ENCODE results near the gene EML4.

DNA sequence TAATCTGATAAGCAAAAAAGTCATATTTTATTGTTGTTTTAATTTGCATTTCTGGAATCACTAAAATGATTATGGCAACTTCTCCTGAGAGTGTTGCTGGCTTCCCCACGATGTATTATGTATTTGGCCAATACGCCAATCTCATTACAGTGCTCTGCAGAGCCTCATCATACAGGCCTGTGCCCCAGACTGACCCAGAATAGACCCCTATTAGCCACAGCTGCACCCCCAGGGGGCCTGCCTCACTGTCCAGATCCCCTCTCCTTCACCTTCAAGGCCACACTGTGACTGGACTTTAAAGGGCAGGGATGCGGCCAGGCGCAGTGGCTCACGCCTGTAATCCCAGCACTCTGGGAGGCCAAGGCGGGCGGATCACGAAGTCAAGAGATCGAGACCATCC, 209.3 kb downstream of the EML4 start:
- TF ChIP-seq, protein P1, sequence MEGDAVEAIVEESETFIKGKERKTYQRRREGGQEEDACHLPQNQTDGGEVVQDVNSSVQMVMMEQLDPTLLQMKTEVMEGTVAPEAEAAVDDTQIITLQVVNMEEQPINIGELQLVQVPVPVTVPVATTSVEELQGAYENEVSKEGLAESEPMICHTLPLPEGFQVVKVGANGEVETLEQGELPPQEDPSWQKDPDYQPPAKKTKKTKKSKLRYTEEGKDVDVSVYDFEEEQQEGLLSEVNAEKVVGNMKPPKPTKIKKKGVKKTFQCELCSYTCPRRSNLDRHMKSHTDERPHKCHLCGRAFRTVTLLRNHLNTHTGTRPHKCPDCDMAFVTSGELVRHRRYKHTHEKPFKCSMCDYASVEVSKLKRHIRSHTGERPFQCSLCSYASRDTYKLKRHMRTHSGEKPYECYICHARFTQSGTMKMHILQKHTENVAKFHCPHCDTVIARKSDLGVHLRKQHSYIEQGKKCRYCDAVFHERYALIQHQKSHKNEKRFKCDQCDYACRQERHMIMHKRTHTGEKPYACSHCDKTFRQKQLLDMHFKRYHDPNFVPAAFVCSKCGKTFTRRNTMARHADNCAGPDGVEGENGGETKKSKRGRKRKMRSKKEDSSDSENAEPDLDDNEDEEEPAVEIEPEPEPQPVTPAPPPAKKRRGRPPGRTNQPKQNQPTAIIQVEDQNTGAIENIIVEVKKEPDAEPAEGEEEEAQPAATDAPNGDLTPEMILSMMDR (CRISPR knock-in tag; IDR thresholded peaks at IDR 0.05), result no peak
- TF ChIP-seq ERF (CRISPR knock-in tag; IDR thresholded peaks at IDR 0.05) (no peak), TAF1 (CRISPR knock-in tag; IDR thresholded peaks at IDR 0.05) (no peak), ELF3 (CRISPR knock-in tag; IDR thresholded peaks at IDR 0.05) (no peak), SIX1 (CRISPR knock-in tag; IDR thresholded peaks at IDR 0.05; ENCODE audit: borderline replicate concordance) (no peak), ZFP36 (IDR thresholded peaks at IDR 0.05; ENCODE audit: borderline replicate concordance, low read depth, low read length, partially characterized antibody) (no peak), KDM1A (CRISPR knock-in tag; IDR thresholded peaks at IDR 0.05) (no peak), PRPF4 (IDR thresholded peaks at IDR 0.05; ENCODE audit: low read depth, low read length, poor library complexity, severe bottlenecking) (no peak), POLR2AphosphoS2 (IDR thresholded peaks at IDR 0.05; ENCODE audit: low read depth, low read length) (no peak)
- TF ChIP-seq, protein P2, sequence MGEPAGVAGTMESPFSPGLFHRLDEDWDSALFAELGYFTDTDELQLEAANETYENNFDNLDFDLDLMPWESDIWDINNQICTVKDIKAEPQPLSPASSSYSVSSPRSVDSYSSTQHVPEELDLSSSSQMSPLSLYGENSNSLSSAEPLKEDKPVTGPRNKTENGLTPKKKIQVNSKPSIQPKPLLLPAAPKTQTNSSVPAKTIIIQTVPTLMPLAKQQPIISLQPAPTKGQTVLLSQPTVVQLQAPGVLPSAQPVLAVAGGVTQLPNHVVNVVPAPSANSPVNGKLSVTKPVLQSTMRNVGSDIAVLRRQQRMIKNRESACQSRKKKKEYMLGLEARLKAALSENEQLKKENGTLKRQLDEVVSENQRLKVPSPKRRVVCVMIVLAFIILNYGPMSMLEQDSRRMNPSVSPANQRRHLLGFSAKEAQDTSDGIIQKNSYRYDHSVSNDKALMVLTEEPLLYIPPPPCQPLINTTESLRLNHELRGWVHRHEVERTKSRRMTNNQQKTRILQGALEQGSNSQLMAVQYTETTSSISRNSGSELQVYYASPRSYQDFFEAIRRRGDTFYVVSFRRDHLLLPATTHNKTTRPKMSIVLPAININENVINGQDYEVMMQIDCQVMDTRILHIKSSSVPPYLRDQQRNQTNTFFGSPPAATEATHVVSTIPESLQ (CRISPR knock-in tag; conservative IDR thresholded peaks at IDR 0.05), result no peak

All from HepG2 (cell line).